DMS79 (cell line): Measurements from ENCODE around the gene EFCAB11.
A peak's percentile ranks its signal among the peaks of the same experiment; 100 is the strongest.

Experiments used
- DNase-seq: peaks from one replicate; lab custom pipeline; 2025; lab: John Stamatoyannopoulos, UW

The EFCAB11 gene, protein sequence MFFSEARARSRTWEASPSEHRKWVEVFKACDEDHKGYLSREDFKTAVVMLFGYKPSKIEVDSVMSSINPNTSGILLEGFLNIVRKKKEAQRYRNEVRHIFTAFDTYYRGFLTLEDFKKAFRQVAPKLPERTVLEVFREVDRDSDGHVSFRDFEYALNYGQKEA

DNA sequence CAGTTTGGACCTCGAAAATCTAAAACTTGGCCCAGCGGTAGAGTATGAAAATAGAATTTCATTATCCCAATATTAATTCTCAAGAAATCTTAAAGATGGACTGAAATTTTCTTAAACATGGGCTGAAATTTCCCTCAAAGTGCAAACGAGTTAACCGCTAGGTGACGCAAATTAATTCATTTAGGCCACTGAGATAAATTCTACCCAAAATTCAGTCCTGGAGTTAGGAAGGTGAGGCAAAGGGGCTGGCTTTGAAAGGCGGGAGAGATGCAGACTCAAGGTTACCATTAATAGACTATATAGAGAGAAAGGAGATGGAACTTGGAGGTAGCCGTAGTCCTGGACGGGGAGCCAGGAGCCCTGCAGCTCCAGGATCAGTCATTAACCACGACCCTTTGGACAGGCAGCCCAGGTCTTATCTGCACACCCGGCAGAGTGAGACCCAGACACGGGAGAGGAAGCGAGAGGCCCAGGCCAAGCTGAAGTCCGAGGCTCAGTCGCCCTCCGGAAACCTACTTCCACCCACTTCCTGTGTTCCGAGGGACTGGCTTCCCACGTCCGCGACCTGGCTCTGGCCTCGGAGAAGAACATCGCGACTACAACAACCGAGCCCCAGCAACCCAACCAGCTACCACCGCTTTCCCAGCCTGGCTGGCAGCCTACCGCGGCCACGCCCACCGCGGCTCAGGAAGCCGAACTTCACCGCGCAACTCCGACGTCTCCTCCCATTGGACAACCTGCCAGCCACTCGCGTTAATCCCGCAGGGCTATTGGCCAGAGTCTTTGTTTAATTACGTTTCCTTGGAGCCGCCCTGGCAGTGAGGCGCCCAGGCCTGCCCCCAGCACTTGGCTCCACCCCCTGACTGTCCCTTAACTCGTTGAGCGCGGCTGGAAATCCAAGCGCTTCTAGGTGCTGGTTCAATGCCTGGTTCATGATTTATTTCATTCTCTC lies at the start of gene EFCAB11:
Gene EFCAB11, minus strand, starts transcription at position 661 of the 952 bp plus-strand sequence. Its CDS starts 70 bp downstream, at position 591.
- DNase-seq: peak; percentile 99

DNA sequence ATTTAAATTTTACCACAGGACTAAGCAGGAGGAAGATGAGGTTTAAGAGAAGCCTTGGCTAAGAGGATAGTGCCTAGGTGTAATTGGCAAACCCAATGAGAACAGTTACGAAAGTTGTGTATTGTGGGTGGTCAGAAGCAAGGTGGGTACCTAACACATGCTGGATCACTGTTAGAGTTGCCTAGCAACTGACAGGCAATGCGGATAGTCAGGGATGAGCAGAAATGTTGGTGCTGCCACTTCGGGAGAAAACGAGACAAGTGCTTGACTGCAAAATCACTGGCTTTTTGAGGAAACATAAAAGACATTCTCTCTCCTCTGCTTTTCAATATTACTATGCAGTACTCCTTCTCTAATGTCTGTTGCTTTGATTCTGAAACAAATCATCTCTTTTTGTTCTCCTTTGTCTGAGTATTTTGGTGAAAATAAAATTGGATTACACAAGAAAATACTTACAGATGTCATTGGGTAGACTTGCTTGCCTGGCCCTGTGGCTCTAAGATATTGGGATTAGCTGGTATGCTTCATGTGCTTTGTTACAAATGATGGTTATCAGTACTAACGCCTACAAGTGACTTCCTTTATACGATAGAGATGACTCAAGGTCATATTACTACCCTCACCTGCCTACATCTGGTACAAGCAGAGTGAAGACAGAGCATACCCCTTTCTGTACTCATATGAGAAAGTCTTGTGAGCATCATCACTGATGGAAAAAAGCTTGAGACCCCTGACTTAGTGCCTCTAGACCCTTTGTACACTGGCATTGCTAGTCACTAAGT lies 49.2 kb upstream of the EFCAB11 start:
- no peak for DNase-seq

DNA sequence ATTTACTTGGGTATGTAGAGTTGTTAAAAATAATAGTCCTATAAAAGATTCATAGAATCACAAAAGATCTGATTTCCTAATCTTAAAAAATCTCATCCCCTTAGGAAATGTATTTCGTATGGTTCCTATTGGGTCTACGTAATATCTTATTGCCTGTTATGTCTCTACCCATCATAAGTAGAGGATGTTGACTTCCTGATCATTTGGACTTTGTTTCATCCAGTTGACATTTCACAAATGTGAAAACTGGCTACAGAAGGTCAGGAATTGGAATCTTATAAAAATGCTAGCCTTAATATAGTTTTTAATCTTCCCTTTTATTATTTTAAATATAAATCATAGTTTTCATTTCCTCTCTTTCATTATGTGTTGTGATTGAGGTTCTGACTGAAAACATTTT lies 46.4 kb upstream of the EFCAB11 start:
- DNase-seq: no peak

DNA sequence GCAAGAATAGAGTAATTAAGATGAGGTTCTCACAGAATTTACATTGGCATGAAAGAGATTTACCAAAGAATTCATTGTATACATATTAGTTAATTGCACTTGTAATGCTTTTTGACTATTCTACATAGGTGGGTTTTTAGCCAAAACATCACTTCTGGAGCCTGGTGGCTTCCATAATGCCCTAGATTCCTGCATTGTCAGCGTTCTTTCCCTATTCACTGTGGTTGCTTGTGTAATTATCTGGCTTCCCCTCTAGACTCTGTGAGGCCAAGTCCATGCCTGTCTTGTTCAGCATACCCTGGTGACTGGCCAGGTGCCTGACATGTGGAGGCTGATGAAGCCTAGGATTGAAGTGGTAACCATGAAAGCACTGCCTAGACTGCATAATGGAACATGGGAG lies 42.4 kb upstream of the EFCAB11 start:
- DNase-seq: no peak

DNA sequence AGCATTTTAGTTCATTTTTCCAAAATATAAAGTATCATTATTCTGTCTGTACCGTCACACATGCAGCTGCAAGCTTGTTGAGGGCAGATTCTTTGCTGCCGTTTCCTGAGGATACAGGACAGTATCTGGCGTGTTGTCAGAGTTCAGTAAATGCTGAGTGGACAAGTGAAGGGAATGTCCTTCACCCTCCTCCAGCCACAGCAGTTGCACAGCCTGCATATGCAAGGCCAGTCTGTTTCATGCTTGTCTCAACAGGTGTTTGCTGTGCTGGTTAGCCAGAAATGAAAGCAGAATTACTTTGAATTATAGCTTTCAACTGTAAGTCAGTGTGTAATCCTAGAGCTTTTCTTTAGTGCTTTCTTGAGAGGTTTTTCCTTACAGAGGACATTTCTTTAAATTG lies 37.7 kb upstream of the EFCAB11 start:
- DNase-seq: no peak

DNA sequence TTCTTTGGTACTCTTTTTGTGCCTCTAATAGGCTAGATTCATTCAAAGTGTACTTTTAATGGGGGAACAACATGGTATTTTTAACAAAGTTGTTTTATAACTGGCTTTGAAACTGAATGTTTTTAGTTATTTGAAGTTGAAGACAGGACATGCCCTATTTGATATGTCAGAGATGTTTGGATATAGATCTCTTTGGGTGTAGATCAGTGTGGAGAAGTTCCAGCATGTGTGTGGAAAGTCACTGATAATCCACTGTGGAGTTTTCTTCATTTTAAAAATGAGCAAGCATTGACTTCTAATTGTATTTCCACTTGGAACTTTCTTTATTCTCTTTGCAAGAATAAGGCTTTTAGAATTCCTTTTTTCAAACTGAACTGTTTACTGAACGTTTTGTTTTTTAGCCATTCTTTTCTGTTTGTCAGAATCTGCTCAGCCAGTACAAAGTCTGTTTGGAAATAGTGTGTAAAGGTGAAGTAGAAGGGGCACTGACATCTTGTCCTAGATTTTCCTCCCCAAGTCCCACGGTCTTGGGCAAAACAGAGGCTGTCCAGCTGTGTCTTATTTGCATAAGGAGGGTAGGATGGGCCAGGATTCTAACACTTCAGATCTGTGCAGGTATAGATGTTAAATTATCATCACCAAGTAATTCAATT lies 36.2 kb upstream of the EFCAB11 start:
- DNase-seq: no peak

DNA sequence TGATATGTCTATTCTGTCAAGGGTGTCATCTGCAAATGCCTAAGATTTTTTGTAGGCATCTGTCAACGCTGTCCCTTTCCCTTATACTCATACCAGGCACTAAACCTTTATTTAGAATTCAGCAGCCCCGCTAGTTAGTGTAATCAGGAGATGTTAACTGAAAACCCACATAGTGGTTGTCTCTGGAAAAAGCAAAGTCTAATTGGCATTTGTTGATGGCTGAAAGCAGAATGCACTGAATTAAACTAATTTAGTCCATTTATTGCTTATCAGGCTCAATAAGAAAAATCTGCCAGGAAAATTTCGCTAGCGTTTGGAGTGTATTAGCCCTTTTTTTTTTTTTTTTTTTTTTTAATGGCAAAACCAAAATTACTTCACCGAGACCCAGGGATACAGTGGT lies 35.7 kb upstream of the EFCAB11 start:
- no peak for DNase-seq

DNA sequence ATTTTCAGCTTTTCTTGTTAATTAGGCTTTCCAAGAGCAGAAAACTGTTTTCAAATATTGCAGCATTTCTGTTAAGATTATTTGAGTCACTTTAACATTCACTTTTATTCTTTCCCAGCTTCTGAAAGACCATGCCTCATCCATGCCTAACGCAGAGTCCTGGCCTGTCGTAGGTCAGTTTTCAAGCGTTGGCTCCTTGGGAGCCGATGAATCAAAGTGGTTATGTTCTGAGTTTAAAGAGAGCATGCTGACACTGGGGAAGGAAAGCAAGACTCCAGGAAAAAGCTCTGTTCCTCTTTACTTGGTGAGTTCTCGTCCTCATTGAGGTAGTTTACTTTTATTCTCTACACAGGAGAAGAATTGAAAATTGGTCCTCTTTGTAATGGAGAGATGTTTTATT lies 34.3 kb upstream of the EFCAB11 start:
- no peak for DNase-seq

DNA sequence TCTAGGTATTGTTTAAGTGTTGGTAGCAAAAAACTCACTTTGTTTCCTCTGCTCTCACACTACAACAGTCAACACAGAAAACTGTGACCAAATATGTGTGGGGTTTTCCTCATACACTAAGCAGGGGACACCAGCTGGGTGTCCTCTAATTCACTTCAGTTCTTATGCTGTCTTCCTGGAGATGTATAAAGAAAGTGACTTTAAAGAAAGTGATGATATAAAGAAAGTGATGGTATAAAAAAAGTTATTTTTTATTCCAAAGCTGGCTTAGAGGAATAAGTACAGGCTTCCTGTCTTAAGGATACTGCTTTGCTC lies 32.6 kb upstream of the EFCAB11 start:
- no peak for DNase-seq

DNA sequence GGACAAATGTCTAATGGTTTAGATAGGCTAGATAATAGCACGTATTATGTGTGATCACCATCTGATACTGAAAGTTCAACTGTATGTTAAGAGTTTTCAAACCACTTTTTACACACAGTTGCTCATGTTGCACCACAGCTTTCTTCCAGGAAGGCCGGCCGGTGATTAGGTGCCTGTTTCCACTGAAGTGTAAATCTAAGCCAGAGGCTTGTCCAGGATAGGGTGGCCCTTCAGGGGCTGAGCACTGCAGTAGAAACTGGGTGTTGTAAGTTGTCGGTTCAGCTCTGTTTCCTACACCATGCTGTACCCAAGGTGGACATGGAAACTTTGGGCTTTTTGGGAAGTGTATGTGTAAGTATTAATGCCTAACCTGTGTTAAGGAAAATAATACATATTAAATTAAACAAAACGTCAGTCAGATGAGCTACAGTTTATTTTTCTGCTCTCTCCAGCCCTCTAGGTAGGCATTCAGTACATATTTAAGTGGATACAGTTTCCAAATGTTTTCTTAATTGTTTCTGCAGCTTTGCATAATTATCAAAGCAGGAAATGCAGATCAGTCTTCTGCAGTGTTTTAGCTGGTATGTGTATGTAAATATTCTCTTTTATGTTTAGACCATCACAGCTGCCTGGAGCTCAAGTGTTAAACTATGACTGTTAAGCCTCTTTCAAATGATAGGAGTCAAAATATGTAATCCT lies 32.1 kb upstream of the EFCAB11 start:
- DNase-seq: no peak

DNA sequence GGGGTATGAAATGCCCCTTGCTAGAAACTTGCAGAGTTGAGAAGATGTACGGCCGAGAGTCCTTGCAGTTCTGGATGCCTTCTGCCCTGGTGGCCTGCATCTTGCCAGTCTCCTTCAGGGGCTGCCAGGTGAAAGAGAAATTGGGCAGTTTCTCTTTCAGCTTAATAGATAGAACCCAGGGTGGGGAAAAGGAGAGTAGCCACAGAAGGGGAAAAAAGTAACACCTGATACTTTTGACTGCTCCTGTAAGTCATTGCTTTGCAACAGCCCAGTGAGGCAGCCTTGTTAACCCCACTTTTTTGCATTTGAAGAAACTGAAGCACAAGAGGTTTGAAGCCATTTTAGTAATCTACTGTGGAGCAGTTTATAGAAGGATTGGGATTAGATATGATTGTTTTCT lies 28.8 kb upstream of the EFCAB11 start:
- DNase-seq: no peak

DNA sequence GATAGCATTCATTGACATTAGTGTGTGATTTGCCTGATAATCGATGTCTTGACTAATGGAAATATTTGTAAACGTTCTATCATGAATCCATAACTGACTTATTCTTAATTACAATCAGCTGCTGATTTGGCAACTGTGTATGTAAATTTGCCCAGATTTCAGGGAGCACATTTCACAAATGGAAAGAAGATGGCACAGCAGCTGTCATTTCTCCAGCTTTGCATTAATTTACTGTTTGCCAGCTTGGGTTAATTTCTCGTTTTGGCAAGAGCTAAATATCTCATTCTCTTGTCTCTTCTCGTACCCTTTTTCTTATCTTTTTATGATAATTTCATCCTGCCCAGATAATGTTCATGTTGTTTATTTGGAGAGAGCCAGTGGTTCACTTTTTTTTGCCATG lies 24.1 kb upstream of the EFCAB11 start:
- no peak for DNase-seq

DNA sequence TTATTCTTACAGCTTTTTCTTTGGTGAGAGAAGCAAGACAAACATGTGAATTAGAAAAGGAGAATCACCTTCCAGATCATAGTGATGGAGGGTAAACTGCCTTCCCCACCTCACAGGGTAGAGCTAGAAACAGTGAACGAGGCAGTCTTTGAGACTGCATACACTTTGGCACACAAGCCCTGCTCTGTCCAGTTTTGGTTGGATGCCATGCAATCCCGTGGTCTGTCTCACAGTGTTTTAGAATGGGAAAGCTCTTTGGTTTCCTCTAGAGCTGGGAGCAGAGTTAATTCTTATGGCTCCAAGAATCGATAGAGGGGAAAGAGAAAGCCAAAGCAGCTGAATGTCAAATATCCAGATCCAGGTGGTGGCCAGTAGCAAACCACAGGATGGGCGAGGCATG lies 23.1 kb upstream of the EFCAB11 start:
- no peak for DNase-seq

DNA sequence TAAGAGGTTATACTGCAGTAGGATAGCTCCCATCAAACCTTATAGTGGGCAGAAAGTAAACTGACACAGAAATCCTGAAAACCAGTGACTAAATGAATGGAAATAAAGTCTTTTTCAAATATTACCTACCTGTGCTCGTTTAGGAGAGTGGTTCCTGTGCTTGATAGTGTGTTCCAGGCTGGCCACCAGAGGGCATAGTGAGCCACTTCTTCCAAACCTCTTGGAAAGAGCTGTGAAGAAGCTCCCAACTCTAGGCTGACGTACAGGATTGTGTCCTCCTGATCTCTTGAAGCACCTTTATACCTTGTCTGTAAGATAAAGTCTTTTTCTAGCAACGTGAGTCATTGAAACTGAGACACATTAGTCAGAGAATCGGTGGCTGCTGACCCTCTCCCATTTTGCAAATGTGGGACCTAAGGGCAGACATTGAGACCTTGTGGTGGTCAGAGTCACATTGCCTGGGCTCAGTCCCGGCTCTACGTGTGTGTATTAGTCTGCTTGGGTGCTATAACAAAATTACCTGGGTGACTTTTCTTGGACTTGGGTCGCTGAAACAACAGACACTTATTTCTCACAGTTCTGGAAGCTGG lies 18.8 kb upstream of the EFCAB11 start:
- DNase-seq: peak; percentile 50

DNA sequence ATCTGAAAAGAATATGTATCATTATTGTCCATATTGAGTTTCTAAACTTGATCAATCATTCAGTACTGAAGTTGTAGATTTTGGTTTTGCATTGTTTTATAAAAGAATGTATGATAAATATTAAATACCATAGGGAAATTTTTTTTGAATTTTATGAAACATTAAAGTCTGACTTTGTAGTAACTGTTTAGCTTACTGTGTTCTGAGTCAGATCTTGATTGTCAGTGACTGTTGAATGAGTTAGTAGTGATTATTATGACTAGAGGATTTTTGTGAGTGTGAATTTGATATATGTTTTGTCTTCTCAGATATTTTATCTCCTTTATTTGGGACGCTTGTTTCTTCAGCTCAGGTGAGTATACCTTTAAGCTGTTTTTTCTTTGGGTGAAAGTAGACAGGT lies 11.3 kb upstream of the EFCAB11 start:
- no peak for DNase-seq

DNA sequence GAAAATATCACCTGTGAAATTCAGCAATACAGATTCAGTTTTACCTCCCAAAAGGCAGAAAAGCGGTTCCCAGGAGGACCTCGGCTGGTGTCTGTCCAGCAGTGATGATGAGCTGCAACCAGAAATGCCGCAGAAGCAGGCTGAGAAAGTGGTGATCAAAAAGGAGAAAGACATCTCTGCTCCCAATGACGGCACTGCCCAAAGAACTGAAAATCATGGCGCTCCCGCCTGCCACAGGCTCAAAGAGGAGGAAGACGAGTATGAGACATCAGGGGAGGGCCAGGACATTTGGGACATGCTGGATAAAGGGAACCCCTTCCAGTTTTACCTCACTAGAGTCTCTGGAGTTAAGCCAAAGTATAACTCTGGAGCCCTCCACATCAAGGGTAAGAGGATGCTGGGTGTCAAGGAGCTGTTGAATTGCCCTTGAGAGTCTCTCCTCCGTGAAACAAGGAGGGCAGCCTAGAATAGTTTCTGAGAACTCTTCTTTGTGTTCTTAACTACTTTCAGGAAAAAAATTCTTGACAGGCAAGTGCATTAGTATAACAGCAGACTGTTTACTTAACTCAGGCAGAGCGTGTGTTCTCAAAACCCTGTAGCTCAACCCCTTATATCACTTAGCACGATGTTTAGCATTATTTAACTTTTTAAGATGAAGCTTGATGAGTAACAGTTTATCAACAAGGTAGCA lies 8.9 kb upstream of the EFCAB11 start:
- peak; percentile 99 for DNase-seq

DNA sequence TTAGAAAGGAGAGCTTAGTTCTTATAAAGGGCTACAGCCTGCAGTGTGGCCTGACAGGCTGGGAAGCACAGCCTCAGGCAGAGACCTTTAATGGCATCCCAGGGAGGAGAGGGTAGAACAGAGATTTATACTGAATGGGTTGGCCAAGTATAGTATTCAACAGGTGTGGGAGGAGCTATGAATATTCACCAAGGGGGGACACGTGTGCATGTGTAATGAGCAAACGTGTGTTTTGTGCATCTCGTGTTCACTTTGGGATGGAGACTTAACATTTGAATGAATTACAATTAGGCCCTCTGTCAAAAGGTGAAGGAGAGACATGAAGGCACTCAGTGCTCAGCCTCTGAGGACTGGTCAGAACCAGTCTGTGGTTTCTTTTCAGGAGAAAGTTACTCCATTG lies 6.4 kb upstream of the EFCAB11 start:
- DNase-seq: no peak

DNA sequence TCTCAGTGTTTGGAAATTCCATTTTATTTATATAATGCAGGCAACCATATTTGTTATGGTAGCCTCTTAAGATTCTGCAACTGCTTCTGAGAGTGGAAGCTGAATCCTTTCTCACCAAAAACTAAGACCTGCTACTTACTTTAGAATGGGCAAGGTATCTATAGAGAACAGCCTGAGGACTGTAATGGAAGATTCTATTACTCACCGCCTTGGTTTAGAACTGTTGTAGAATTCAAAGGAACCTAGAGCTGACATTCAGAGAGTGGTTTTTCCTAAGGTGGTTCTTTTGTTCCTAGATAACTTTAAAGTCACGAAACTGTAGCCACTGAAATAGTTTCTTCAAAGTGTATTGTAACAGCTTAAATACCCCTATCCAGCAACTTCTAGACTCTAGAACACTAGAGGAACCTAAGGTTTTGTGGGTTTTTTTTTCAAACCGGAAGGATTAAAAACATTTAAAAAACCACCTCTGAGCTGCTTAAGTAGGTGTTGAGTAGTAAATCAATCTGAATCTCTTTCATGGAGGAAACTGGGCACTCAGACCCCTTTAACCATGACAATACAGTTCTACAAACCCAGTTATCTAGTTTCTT lies 5.4 kb upstream of the EFCAB11 start:
- no peak for DNase-seq

DNA sequence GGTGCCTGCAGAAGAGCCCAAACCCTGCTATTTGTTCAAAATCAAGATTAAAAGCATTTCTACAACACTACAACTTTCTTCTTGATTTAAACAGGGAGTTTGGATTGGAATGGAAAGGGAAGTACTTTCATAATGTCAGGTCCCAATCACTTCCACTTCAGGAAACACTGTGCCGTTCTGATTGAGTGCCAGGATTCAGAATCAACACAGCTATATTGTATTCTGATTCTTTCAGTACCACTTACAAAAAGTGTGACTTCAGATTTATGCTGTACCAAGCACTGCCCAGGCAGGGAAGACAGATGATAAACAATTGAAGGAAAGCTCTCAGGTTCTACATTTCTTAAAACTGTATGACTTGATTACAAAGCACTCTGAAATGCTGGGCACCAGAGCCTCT lies 4.4 kb upstream of the EFCAB11 start:
- DNase-seq: no peak

DNA sequence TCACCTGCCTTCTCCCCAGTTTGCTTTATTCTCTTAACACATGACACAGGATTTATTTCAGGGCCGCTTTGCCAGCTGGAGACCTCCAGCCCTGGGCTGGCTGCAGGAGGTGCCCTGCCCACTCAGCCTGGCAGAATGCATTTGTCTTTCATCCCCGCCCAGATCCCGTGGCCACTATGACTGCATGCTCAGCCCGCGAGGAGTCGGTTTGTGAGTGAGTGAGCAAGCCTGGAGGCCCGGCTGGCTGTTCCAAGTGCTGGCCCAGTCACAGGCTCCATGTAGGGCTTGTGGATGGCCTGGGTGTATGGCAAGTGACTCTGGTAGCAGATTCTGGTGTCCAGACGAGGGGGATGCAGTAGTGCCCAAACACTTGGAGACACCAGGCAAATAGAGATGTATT lies 3.3 kb upstream of the EFCAB11 start:
- DNase-seq: no peak
